DOHH2 (cell line): ENCODE results near the gene CDK5RAP3.

Experiments used
- CTCF ChIP-seq: fragments of 200-600 bp; sonication (generic); IDR thresholded peaks from one replicate; pipeline ENCODE4 v1.5.1; 2014; ENCODE audit warnings: antibody characterized with exemption, mild to moderate bottlenecking, low read depth, low read length; ENCODE audit not compliant: poor library complexity, severe bottlenecking
- EZH2phosphoT487 ChIP-seq: fragments of 200-600 bp; sonication (generic); IDR thresholded peaks from 2 replicates; pipeline ENCODE4 v1.6.1; 2017; ENCODE audit warnings: borderline replicate concordance, mild to moderate bottlenecking, antibody characterized with exemption, low read length, moderate library complexity, mixed read lengths

- TF ChIP-seq CTCF (no peak), EZH2phosphoT487 (no peak)
Observed at GRCh38 chr17:47945080-47945479, 25.8 kb upstream of the CDK5RAP3 start.
